ENCODE data around the gene ST6GAL1. TPM values are rescaled to one million over a fixed set of nuclear protein-coding genes. Genes with fewer than 3 reads are reported as not detected.

Gene ST6GAL1
- total and polyA plus RNA-seq, 10 of the 15 experiments (the other 5 are each of a cell fraction or from before 2014, with no cell fraction given), result 74.2 to 248 (median 149) TPM

- ChIA-PET RAD21 (ENCODE audit: unreplicated experiment) (interaction anchor here (1.8 kb wide), 1 partner anchor 73 kb away, joined by 5 read pairs; no protein-coding TSS in a partner anchor), SMC1A (ENCODE audit: uncharacterized antibody, unreplicated experiment) (interaction anchor here (1.0 kb wide), 1 partner anchor 66 kb away, joined by 3 read pairs; no protein-coding TSS in a partner anchor), CTCF (interaction anchor here (0.6 to 1.4 kb wide), 3 partner anchors 228 to 242 kb away, joined by 3 read pairs; no protein-coding TSS in a partner anchor), POLR2A (interaction anchor here (1.1 kb wide), 1 partner anchor 36 kb away, joined by 3 read pairs; no protein-coding TSS in a partner anchor)
- Histone ChIP-seq H3K27me3 (replicated peaks in 1 of 2; ENCODE audit: control insufficient read depth in 2 of 2, insufficient read depth in 2 of 2, low read length in 1 of 2) (no peaks in the 10 kb centered on the region), H3K9ac (ENCODE audit: control insufficient read depth, insufficient read depth, low read length) (no peak overlapping the region), H2AFZ (ENCODE audit: control insufficient read depth, low read depth, low read length) (no peak overlapping the region), H3K4me3 (no peak overlapping the region), H3K79me2 (ENCODE audit: control insufficient read depth, insufficient read depth, low read length) (no peaks in the 10 kb centered on the region), H3K4me2 (ENCODE audit: control insufficient read depth, insufficient read depth) (no peak overlapping the region), H3K36me3 (ENCODE audit: control insufficient read depth in 2 of 2, insufficient read depth in 2 of 2, low read length in 1 of 2) (no peaks in the 10 kb centered on the region), H3K4me1 (ENCODE audit: control insufficient read depth, insufficient read depth, low read length) (no peaks in the 10 kb centered on the region), H3K9me3 (replicated peaks; ENCODE audit: control insufficient read depth, insufficient read depth, low read length) (no peaks in the 10 kb centered on the region), H3K27ac (ENCODE audit: control insufficient read depth, insufficient read depth) (no peak overlapping the region), H4K20me1 (ENCODE audit: control insufficient read depth, insufficient read depth) (no peaks in the 10 kb centered on the region)
- no peak for DNase-seq (ENCODE audit: low read depth, low spot score)
- FAIRE-seq, result no peak
- WGBS (ENCODE audit: insufficient coverage, insufficient replicate concordance, low lambda C conversion rate, missing lambda C conversion rate), result 71% methylated on average over 5 of the region's 5 CpGs
- no peak for ATAC-seq
- in situ Hi-C loops (cut with MboI) (no loop called here), intact Hi-C loops (cut with micrococcal nuclease; ENCODE audit: unreplicated experiment) (loop anchor here (5.0 kb wide), 1 partner anchor 65 kb away; no protein-coding TSS in a partner anchor)
- no TSS peak for BruUV-seq (replicated peaks)
- TF ChIP-seq POU2F2 (IDR thresholded peaks at IDR 0.05; ENCODE audit: borderline replicate concordance, low read depth, low read length) (no peak), ZNF384 (IDR thresholded peaks at IDR 0.05; ENCODE audit: borderline replicate concordance, low read depth, low read length) (no peak), NRF1 (conservative IDR thresholded peaks at IDR 0.05; ENCODE audit: low read depth, low read length) (no peak), NFYB (IDR thresholded peaks at IDR 0.05; ENCODE audit: insufficient read depth, low read depth, low read length) (no peak), MEF2B (IDR thresholded peaks at IDR 0.05; ENCODE audit: partially characterized antibody, poor library complexity, severe bottlenecking) (no peak), ZBTB33 (IDR thresholded peaks at IDR 0.05) (no peak), IRF5 (IDR thresholded peaks at IDR 0.05; ENCODE audit: borderline replicate concordance) (no peak), EED (IDR thresholded peaks at IDR 0.05; ENCODE audit: low read depth) (no peak), KAT2A (conservative IDR thresholded peaks at IDR 0.05; ENCODE audit: control insufficient read depth, low read depth, low read length) (no peak), BACH1 (IDR thresholded peaks at IDR 0.05; ENCODE audit: borderline replicate concordance) (no peak), SREBF1 (IDR thresholded peaks at IDR 0.05; ENCODE audit: low read length) (no peak), NKRF (conservative IDR thresholded peaks at IDR 0.05) (no peak), ASH2L (IDR thresholded peaks at IDR 0.05; ENCODE audit: borderline replicate concordance, low read depth) (no peak), PBX3 (IDR thresholded peaks at IDR 0.05; ENCODE audit: insufficient replicate concordance, low read depth, low read length) (no peak), ZNF24 (IDR thresholded peaks at IDR 0.05) (no peak), ATF3 (IDR thresholded peaks at IDR 0.05; ENCODE audit: borderline replicate concordance, extremely low read depth, low read depth, low read length) (no peak), PAX8 (IDR thresholded peaks at IDR 0.05) (no peak), ESRRA (IDR thresholded peaks at IDR 0.05; ENCODE audit: low read length) (no peak)
Observed at GRCh38 chr3:186922790-186923189, 7.5 kb upstream of the ST6GAL1 start.

Measured in GM12878 (cell line).